HEK293T (cell line): ENCODE results near the gene GPD1L.

Experiments used
- CTCF ChIA-PET: fragments of 350-600 bp; formaldehyde crosslinking; extraction: SDS; loops from one replicate; lab custom pipeline; 2021; ENCODE audit warnings: antibody characterized with exemption, inconsistent platforms; lab: Yijun Ruan, JAX
- POLR2A ChIA-PET: fragments of 350-600 bp; formaldehyde crosslinking; extraction: SDS; loops from one replicate; lab custom pipeline; 2020; ENCODE audit warnings: antibody characterized with exemption, inconsistent platforms; lab: Yijun Ruan, JAX
- DNase-seq: peaks from one replicate; pipeline ENCODE4 v3.0.0; 2012; ENCODE audit warnings: mixed read lengths; ENCODE audit errors: extremely low spot score
- ARNT ChIP-seq: fragments of 450-650 bp; IDR thresholded peaks from 2 replicates; pipeline ENCODE4 v1.6.1; 2017; ENCODE audit warnings: mild to moderate bottlenecking
- BHLHE40 ChIP-seq: fragments of 450-650 bp; IDR thresholded peaks from 2 replicates; pipeline ENCODE4 v1.6.1; 2016; ENCODE audit warnings: mild to moderate bottlenecking, moderate library complexity, borderline replicate concordance
- CTBP1 ChIP-seq: fragments of 450-650 bp; IDR thresholded peaks from 2 replicates; pipeline ENCODE4 v1.6.1; 2016; ENCODE audit warnings: borderline replicate concordance
- ELF4 ChIP-seq: fragments of 450-650 bp; IDR thresholded peaks from 2 replicates; pipeline ENCODE4 v1.6.1; 2017; ENCODE audit warnings: antibody characterized with exemption
- FOXA1 ChIP-seq: fragments of 450-650 bp; IDR thresholded peaks from 2 replicates; pipeline ENCODE4 v1.6.1; 2016; ENCODE audit warnings: mild to moderate bottlenecking
- FOXK2 ChIP-seq: fragments of 450-650 bp; IDR thresholded peaks from 2 replicates; pipeline ENCODE4 v1.6.1; 2016; ENCODE audit warnings: mild to moderate bottlenecking
- FOXM1 ChIP-seq: fragments of 450-650 bp; IDR thresholded peaks from 2 replicates; pipeline ENCODE4 v1.6.1; 2017; ENCODE audit warnings: mild to moderate bottlenecking, borderline replicate concordance
- HDGF ChIP-seq: fragments of 450-650 bp; IDR thresholded peaks from 2 replicates; pipeline ENCODE4 v1.6.1; 2017; ENCODE audit warnings: antibody characterized with exemption, borderline replicate concordance
- L3MBTL2 ChIP-seq: fragments of 450-650 bp; conservative IDR thresholded peaks from 2 replicates; pipeline ENCODE4 v1.6.1; 2016; ENCODE audit warnings: mild to moderate bottlenecking
- LEF1 ChIP-seq: fragments of 450-650 bp; IDR thresholded peaks from 2 replicates; pipeline ENCODE4 v1.6.1; 2017; ENCODE audit warnings: mild to moderate bottlenecking, borderline replicate concordance
- NFRKB ChIP-seq: fragments of 450-650 bp; IDR thresholded peaks from 2 replicates; pipeline ENCODE4 v1.6.1; 2016; ENCODE audit warnings: mild to moderate bottlenecking, moderate library complexity
- PKNOX1 ChIP-seq: fragments of 450-650 bp; IDR thresholded peaks from 2 replicates; pipeline ENCODE4 v1.6.1; 2016
- SP1 ChIP-seq: fragments of 450-650 bp; IDR thresholded peaks from 2 replicates; pipeline ENCODE4 v1.6.1; 2017
- SUZ12 ChIP-seq: fragments of 450-650 bp; IDR thresholded peaks from 2 replicates; pipeline ENCODE4 v1.6.1; 2016; ENCODE audit warnings: mild to moderate bottlenecking
- TARDBP ChIP-seq: fragments of 450-650 bp; IDR thresholded peaks from 2 replicates; pipeline ENCODE4 v1.6.1; 2016
- ZNF384 ChIP-seq: fragments of 450-650 bp; IDR thresholded peaks from 2 replicates; pipeline ENCODE4 v1.6.1; 2016

GPD1L gene

GRCh38 chr3:32195995-32196540 lies 89.6 kb downstream of the GPD1L start:
- ChIA-PET CTCF (no interaction called here), POLR2A (no interaction called here)
- TF ChIP-seq TARDBP (no peak), FOXA1 (no peak), BHLHE40 (no peak), FOXM1 (no peak), NFRKB (no peak)
- DNase-seq = no peak

GRCh38 chr3:32197991-32198390 lies 91.6 kb downstream of the GPD1L start:
- TF ChIP-seq ZNF384 (no peak), CTBP1 (peak; percentile 40; the same call in 1 of the 2 replicates), PKNOX1 (peak; percentile 94)
- ChIA-PET CTCF (interaction anchor here (0.7 kb wide), 1 partner anchor 8 kb away, joined by 7 read pairs; no protein-coding TSS in a partner anchor), POLR2A (no interaction called here)
- peak; percentile 23 for DNase-seq

GRCh38 chr3:32198714-32199113 lies 92.3 kb downstream of the GPD1L start:
- CTCF ChIA-PET = no interaction called here
- no peak for TF ChIP-seq L3MBTL2
- TF ChIP-seq CTBP1 = no peak
- no peak for TF ChIP-seq SUZ12
- TF ChIP-seq ARNT = no peak
- no peak for TF ChIP-seq FOXA1

GRCh38 chr3:32200490-32200889 lies 94.1 kb downstream of the GPD1L start:
- ChIA-PET CTCF (no interaction called here), POLR2A (no interaction called here)
- no peak for DNase-seq
- TF ChIP-seq SP1 (no peak), ELF4 (no peak), L3MBTL2 (no peak), TARDBP (no peak), PKNOX1 (no peak), FOXM1 (no peak), BHLHE40 (no peak), HDGF (no peak), LEF1 (no peak), NFRKB (no peak), FOXA1 (no peak), SUZ12 (no peak), ARNT (no peak), CTBP1 (no peak)

More at GRCh38 chr3:32198714-32199113, 92.3 kb downstream of the GPD1L start:
- DNase-seq = no peak
- POLR2A ChIA-PET = no interaction called here

GRCh38 chr3:32200992-32201758 lies 94.8 kb downstream of the GPD1L start:
- POLR2A ChIA-PET = no interaction called here

GRCh38 chr3:32202496-32202895 lies 96.1 kb downstream of the GPD1L start:
- ChIA-PET POLR2A (no interaction called here), CTCF (no interaction called here)
- TF ChIP-seq HDGF (no peak), CTBP1 (no peak), ELF4 (no peak), SUZ12 (no peak), ARNT (no peak), LEF1 (no peak), PKNOX1 (no peak), SP1 (no peak), L3MBTL2 (no peak), NFRKB (no peak), FOXK2 (no peak), TARDBP (no peak), FOXA1 (no peak), ZNF384 (no peak), FOXM1 (no peak), BHLHE40 (no peak)

More at GRCh38 chr3:32200992-32201758, 94.8 kb downstream of the GPD1L start:
- TF ChIP-seq BHLHE40 = no peak
- TF ChIP-seq LEF1 = no peak
- no peak for TF ChIP-seq ARNT
- TF ChIP-seq NFRKB = no peak
- no peak for TF ChIP-seq FOXM1
- no peak for TF ChIP-seq SUZ12
- TF ChIP-seq PKNOX1 = no peak
- no peak for DNase-seq
- CTCF ChIA-PET = no interaction called here

More at GRCh38 chr3:32202496-32202895, 96.1 kb downstream of the GPD1L start:
- no peak for DNase-seq
